SK-N-SH (cell line): Measurements from ENCODE around the gene CDK10. TPM values are rescaled to one million over a fixed set of nuclear protein-coding genes. Genes with fewer than 3 reads are reported as not detected.

Source experiments
- CTCF ChIA-PET: fragments of 300-600, 350-600 bp; formaldehyde crosslinking; extraction: SDS; loops from one replicate; lab custom pipeline; 2021; lab: Yijun Ruan, JAX
- POLR2A ChIA-PET: fragments of 350-600 bp; sonication (Branson Sonifier 250); formaldehyde crosslinking; extraction: SDS; loops from one replicate; lab custom pipeline; 2020; ENCODE audit warnings: antibody characterized with exemption, inconsistent platforms; lab: Yijun Ruan, JAX
- DNase-seq: peaks from one replicate; pipeline ENCODE4 v3.0.0; 2012
- H2AFZ ChIP-seq: fragments of 200-600 bp; sonication (generic); 2 replicates; pipeline ENCODE4 v1.8.1; 2016; ENCODE audit warnings: antibody characterized with exemption, mild to moderate bottlenecking, low read depth
- H3F3A ChIP-seq: fragments of 200-600 bp; sonication (generic); replicated peaks from 2 replicates; pipeline ENCODE3; 2016; ENCODE audit warnings: antibody characterized with exemption, mild to moderate bottlenecking; ENCODE audit not compliant: insufficient read depth
- H3K27ac ChIP-seq, 2 experiments: fragments of 200-500 bp in 1 of 2; fragments of 200-600 bp in 1 of 2; sonication (Bioruptor generic) in 1 of 2; sonication (generic), shearing (Covaris generic) in 1 of 2; 2 replicates each; pipeline versions ENCODE4 v1.5.1 to v1.6.1; 2014 to 2016; ENCODE audit warnings: low read depth in 2 of 2, inconsistent platforms in 1 of 2, low read length in 1 of 2, mild to moderate bottlenecking in 1 of 2, mixed read lengths in 1 of 2
- H3K27me3 ChIP-seq: fragments of 200-600 bp; sonication (generic), shearing (Covaris generic); 2 replicates; pipeline ENCODE4 v1.6.1; 2016; ENCODE audit warnings: mixed run types; ENCODE audit not compliant: insufficient read depth
- H3K36me3 ChIP-seq, 2 experiments: fragments of 200-500 bp in 1 of 2; fragments of 200-600 bp in 1 of 2; sonication (Bioruptor generic) in 1 of 2; sonication (generic) in 1 of 2; replicated peaks in 1 of 2; 2 replicates each; pipeline versions ENCODE3 to v1.5.1; 2014 to 2016; ENCODE audit warnings: low read length in 1 of 2, mild to moderate bottlenecking in 1 of 2; ENCODE audit not compliant: insufficient read depth in 2 of 2, control insufficient read depth in 1 of 2
- H3K4me1 ChIP-seq, 2 experiments: fragments of 200-500 bp in 1 of 2; fragments of 200-600 bp in 1 of 2; sonication (Bioruptor generic) in 1 of 2; sonication (generic), shearing (Covaris generic) in 1 of 2; 2 replicates each; pipeline versions ENCODE4 v1.5.1 to v1.6.1; 2014 to 2016; ENCODE audit warnings: low read depth in 1 of 2, low read length in 1 of 2, mixed run types in 1 of 2; ENCODE audit not compliant: insufficient read depth in 2 of 2, control insufficient read depth in 1 of 2
- H3K4me2 ChIP-seq: fragments of 200-600 bp; sonication (generic), shearing (Covaris generic); 2 replicates; pipeline ENCODE4 v1.6.1; 2017; ENCODE audit warnings: mixed run types
- H3K4me3 ChIP-seq, 2 experiments: fragments of 200-500 bp in 1 of 2; fragments of 200-600 bp in 1 of 2; sonication (Bioruptor generic) in 1 of 2; sonication (generic), shearing (Covaris generic) in 1 of 2; 2 replicates each; pipeline versions ENCODE4 v1.5.1 to v1.8.1; 2014 to 2016; ENCODE audit warnings: low read depth in 2 of 2, inconsistent platforms in 1 of 2, low read length in 1 of 2, mild to moderate bottlenecking in 1 of 2, mixed read lengths in 1 of 2, moderate library complexity in 1 of 2
- H3K79me2 ChIP-seq: fragments of 200-600 bp; sonication (generic); 2 replicates; pipeline ENCODE4 v1.8.1; 2017; ENCODE audit warnings: mild to moderate bottlenecking; ENCODE audit not compliant: insufficient read depth
- H3K9ac ChIP-seq: fragments of 200-600 bp; sonication (generic); 2 replicates; pipeline ENCODE4 v1.6.1; 2017; ENCODE audit warnings: mixed run types
- H3K9me2 ChIP-seq: fragments of 200-600 bp; sonication (generic); 2 replicates; pipeline ENCODE4 v1.6.1; 2017; ENCODE audit warnings: mixed run types
- H3K9me3 ChIP-seq: fragments of 200-600 bp; sonication (generic); 2 replicates; pipeline ENCODE4 v1.6.1; 2017; ENCODE audit warnings: mixed run types, mild to moderate bottlenecking, moderate library complexity
- H4K20me1 ChIP-seq: fragments of 200-600 bp; sonication (generic); 2 replicates; pipeline ENCODE4 v1.6.1; 2017; ENCODE audit warnings: mild to moderate bottlenecking, mixed run types; ENCODE audit not compliant: insufficient read depth
- FOSL2 ChIP-seq: IDR thresholded peaks from 2 replicates; pipeline ENCODE4 v1.4.0; 2012; ENCODE audit warnings: low read depth, mild to moderate bottlenecking, moderate library complexity, borderline replicate concordance
- GATA2 ChIP-seq: sonication (generic); formaldehyde crosslinking; IDR thresholded peaks from 2 replicates; pipeline ENCODE4 v1.5.0; 2020; ENCODE audit warnings: mild to moderate bottlenecking, missing genetic modification reagents
- NFIC ChIP-seq: IDR thresholded peaks from 2 replicates; pipeline ENCODE4 v1.4.0; 2012; ENCODE audit warnings: borderline replicate concordance
- RXRA ChIP-seq: IDR thresholded peaks from 2 replicates; pipeline ENCODE4 v1.4.0; 2012; ENCODE audit warnings: low read depth, mild to moderate bottlenecking, borderline replicate concordance
- WGBS: methylation state at CpG from one replicate; pipeline ENCODE4 v1.1.6; 2017; ENCODE audit warnings: low lambda C conversion rate; 5-methylcytosine and 5-hydroxymethylcytosine counted together
- polyA plus RNA-seq, 3 experiments: library from polyadenylated mRNA; depleted of rRNA; stranded (reverse); fragments of >200 nt; gene quantifications; 2 replicates each; pipeline ENCODE4 v1.2.3, GENCODE V29; 2012
- TF ChIP-seq, protein P1 (sequence below): IDR thresholded peaks from 2 replicates; pipeline ENCODE4 v1.4.0; 2012; ENCODE audit warnings: low read depth
- TF ChIP-seq, protein P2 (sequence below): IDR thresholded peaks from 2 replicates; pipeline ENCODE4 v1.6.1; 2012; ENCODE audit warnings: mild to moderate bottlenecking, low read depth, low read length, moderate library complexity

The CDK10 gene
- polyA plus RNA-seq, 1 of the 3 experiments (the other 2 are of a cell fraction), result 84.7 TPM

DNA sequence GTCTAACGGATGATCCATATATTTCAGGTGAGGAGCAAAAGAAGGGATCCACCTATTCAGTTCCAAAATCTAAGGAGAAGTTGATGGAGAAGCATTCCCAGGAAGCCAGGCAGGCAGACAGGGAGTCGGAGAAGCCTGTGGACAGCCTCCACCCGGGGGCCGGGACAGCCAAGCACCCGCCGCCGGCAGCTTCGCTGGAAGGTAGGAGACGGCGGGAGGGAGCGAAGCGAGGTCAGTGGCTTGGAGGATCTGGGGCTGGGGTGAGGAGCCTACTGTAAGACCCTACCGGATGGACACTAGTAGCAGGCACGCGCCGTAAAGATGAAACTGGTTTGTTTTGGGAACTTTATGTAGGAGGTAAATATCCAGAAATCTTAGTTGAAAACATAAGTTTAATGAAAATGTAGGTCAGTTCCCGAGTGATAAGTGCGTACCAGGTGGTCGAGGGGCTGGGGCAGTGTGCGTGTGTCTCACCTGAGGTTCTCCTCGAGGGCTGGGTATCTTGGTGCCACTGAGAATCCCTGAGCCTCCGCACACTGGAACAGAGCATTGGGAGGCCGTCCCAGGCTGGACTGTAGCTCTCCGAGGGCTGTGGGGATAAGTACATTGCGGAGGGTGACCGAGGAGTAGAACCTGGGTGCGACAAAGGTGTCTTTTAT lies 28.1 kb upstream of the CDK10 start:
- Histone ChIP-seq H3K9me2 (no peaks in the 10 kb centered on the region), H3K79me2 (peaks cover 74% of the 10 kb centered on the region), H3K36me3 (peaks cover 15 to 21% of the 10 kb centered on the region in 2 experiments), H3F3A (no peaks in the 10 kb centered on the region), H2AFZ (peak overlapping the region; percentile 80; the same call in 1 of the 2 replicates), H3K4me1 (peaks cover 0 to 13% of the 10 kb centered on the region in 2 experiments; a peak in 1 of 4 replicates), H3K9me3 (no peaks in the 10 kb centered on the region), H3K4me3 (peak overlapping the region; percentile 83 to 89), H3K27ac (peak overlapping the region; percentile 60 to 75), H3K4me2 (peak overlapping the region; percentile 87), H3K27me3 (no peaks in the 10 kb centered on the region), H4K20me1 (peaks cover 10% of the 10 kb centered on the region; the same call in 1 of the 2 replicates), H3K9ac (peak overlapping the region; percentile 83)
- DNase-seq, result peak; percentile 71
- ChIA-PET POLR2A (interaction anchor here (1.0 kb wide), 1 partner anchor 16 kb away, joined by 3 read pairs; no protein-coding TSS in a partner anchor), CTCF (interaction anchor here (0.6 to 2.9 kb wide), 3 partner anchors 9 to 23 kb away, joined by 3 to 8 read pairs (median 4); no protein-coding TSS in a partner anchor)
- 7% methylated on average over 25 of the region's 27 CpGs for WGBS
- TF ChIP-seq NFIC, result no peak
- 0 out of 2 replicates have a peak, but pooled peaks have one; percentile 0 for TF ChIP-seq FOSL2
- no peak for TF ChIP-seq RXRA
- TF ChIP-seq, protein P1, sequence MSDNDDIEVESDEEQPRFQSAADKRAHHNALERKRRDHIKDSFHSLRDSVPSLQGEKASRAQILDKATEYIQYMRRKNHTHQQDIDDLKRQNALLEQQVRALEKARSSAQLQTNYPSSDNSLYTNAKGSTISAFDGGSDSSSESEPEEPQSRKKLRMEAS, result no peak

- H3K79me2 ChIP-seq, result peaks cover 56% of the 10 kb centered on the region
- peaks cover 0 to 13% of the 10 kb centered on the region in 2 experiments; a peak in 1 of 4 replicates for H3K4me1 ChIP-seq
- 96% methylated on average over 7 of the region's 7 CpGs for WGBS
- H3K4me2 ChIP-seq, result no peak overlapping the region
- H3F3A ChIP-seq, result no peaks in the 10 kb centered on the region
- peaks cover 11 to 23% of the 10 kb centered on the region in 2 experiments for H3K36me3 ChIP-seq
- ChIA-PET CTCF (interaction anchor here (0.6 to 2.9 kb wide), 3 partner anchors 8 to 25 kb away, joined by 3 to 8 read pairs (median 4); no protein-coding TSS in a partner anchor), POLR2A (no interaction called here)
- no peak for DNase-seq
- TF ChIP-seq GATA2, result no peak
- TF ChIP-seq, protein P2, sequence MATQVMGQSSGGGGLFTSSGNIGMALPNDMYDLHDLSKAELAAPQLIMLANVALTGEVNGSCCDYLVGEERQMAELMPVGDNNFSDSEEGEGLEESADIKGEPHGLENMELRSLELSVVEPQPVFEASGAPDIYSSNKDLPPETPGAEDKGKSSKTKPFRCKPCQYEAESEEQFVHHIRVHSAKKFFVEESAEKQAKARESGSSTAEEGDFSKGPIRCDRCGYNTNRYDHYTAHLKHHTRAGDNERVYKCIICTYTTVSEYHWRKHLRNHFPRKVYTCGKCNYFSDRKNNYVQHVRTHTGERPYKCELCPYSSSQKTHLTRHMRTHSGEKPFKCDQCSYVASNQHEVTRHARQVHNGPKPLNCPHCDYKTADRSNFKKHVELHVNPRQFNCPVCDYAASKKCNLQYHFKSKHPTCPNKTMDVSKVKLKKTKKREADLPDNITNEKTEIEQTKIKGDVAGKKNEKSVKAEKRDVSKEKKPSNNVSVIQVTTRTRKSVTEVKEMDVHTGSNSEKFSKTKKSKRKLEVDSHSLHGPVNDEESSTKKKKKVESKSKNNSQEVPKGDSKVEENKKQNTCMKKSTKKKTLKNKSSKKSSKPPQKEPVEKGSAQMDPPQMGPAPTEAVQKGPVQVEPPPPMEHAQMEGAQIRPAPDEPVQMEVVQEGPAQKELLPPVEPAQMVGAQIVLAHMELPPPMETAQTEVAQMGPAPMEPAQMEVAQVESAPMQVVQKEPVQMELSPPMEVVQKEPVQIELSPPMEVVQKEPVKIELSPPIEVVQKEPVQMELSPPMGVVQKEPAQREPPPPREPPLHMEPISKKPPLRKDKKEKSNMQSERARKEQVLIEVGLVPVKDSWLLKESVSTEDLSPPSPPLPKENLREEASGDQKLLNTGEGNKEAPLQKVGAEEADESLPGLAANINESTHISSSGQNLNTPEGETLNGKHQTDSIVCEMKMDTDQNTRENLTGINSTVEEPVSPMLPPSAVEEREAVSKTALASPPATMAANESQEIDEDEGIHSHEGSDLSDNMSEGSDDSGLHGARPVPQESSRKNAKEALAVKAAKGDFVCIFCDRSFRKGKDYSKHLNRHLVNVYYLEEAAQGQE, result no peak
- no peak overlapping the region for H2AFZ ChIP-seq
- H3K9me2 ChIP-seq, result no peaks in the 10 kb centered on the region
- H3K4me3 ChIP-seq, result no peak overlapping the region
- no peak overlapping the region for H3K27ac ChIP-seq
- no peaks in the 10 kb centered on the region for H3K27me3 ChIP-seq
- no peak overlapping the region for H3K9ac ChIP-seq
- no peaks in the 10 kb centered on the region for H3K9me3 ChIP-seq
- no peaks in the 10 kb centered on the region for H4K20me1 ChIP-seq
Measured at GRCh38 chr16:89660146-89660545, 26.3 kb upstream of the CDK10 start.
